Embryonic facial prominence (tissue), 1 donor: ENCODE data around the gene HMCN1.

Experiments used
- DNase-seq: peaks from one replicate; pipeline ENCODE4 v3.0.0-alpha.2; 2016; ENCODE audit errors: extremely low spot score

Gene HMCN1

DNA sequence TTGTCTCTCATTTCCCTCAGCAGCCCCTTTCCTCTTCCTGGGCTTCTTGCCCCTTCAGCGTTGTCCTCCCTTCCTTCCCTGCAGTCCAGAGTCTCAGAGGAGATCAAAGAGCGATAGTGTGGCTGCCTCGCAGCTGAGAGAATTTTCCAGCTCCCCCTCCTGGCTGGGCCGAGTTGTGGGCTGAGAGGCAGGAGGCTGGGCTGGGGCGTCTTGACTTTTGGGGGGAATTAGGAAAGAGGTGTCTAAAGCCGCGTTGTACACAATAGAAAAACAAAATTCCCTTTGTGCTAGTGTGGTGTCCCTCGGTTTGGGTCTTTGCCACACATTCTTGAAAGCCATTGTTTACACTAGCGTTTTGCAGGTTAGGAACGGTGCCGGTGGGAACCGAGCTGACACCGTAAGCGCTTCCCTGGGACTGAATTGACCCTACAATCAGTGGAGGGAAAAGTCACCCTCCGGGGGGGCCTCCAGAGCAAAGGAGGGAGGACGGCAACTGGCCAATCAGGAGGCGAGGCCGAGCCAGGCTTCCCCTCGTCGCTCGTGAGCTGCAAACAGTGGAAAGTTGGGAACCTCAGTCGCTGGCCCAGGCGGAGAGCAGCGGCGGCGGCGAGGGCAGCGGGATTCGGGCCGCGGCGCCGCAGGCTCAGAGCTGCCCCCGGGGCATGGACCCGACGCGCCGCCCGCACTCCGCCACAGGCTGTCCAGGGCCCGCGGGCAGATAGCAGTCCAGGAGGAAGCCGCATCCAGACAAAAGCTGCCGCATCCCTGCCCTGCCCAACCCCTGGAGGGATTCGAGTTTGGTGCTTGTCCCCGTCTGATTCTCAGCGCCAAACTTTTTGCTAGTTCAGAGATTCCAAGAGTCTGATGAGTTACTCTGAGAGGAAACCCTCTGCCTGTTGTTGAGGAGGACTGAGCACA is at the start of gene HMCN1:
HMCN1 (plus strand) TSS at position 574 of the 918 bp plus-strand sequence. CDS start 389 bp downstream, outside the sequence.
- peak; percentile 40 for DNase-seq

DNA sequence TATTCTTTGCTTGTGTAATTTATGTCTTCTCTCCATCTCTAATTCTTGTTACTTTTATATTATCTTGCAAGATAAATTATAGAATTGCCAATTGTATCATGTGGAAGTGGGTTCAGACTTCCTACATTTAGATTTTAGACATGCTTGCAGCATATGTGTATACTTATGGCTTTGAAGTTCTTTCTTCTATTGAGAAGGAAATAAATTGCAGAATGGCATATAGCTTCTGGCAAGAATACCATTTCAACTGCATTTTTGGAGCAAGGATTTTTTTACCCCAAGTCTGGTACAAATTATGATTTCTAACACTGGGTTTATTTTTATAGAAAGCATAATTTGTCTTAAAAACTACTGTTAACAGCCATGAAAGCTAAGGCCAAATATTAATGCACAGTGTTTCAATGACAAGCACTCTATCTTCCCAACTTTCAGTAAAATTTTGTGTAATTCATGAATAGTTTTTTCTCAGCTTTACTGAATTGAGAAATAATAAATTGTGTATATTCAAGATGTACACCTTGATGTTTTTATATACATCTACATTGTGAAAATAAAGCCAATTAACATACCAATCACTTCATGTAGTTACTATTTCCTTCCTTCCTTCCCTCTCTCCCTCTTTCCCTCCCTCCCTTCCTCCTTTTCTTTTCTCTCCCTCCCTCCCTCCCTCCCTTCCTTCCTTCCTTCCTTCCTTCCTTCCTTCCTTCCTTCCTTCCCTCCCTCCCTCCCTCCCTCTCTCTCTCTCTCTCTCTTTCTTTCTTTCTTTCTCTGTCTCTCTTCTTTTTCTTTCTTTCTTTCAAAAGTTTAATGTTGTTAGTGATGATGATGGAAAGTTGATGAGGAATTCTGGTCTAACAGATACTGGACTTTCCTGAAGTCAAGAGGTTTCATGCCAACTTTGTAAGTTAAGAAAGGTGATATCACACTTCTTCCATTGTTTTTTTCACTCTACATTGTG is 47.1 kb upstream of the HMCN1 start:
- DNase-seq, result no peak

DNA sequence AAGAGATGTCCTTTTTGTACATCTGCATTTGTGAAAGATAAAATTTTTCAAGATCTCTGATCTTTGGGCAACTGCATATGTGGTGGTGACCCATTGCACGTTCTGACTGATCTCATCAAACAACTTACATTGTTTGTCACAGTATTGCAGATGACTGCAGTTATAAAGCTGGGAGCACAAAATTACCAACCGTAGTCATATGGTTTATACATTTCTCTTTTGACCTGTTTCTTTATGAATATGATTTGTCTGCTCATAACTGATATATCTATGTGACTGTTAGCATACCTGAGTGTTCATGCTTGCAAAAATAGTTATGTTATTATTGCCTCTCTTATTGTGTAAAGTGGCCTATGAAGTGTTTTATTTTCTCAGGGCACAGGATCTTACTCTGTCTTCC is 43.7 kb upstream of the HMCN1 start:
- no peak for DNase-seq

DNA sequence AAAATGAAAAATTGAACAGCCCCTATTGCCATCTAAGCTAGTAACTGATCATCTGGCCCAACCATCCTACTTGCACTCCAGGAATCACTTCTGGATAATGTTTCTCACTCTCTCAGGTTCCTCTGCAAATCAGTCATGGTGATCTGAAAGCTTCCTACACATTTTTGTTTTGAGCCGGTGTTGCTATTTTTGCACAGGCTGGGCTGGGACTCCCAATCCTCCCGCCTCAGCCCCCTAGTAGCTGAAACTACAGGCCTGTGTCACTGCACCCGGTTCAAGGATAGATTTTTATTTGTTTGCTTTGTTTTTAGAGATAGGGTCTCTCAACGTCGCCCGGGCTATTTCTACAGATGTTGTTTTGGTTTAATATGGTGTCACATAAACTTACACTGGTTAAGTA is 40.5 kb upstream of the HMCN1 start:
- DNase-seq, result no peak

DNA sequence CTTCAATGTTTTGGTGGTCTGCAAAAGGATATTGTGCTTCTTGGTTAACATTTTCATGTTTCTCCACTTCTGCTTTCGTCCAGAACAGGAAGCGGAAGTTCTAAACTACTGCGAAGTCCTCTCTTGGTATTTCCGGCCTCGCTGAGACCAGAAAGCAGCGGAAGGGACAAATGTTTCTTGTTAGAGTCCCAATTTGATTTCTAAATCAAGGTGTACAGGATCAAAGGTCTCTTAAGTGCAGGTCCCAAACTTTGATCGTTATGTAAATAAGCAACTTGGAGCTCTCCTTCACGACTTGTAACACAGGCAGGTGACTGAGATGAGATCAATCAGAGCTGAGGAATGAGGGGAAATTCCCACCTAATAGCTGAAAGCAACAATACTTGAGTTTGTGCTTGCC is 40.1 kb upstream of the HMCN1 start:
- no peak for DNase-seq

DNA sequence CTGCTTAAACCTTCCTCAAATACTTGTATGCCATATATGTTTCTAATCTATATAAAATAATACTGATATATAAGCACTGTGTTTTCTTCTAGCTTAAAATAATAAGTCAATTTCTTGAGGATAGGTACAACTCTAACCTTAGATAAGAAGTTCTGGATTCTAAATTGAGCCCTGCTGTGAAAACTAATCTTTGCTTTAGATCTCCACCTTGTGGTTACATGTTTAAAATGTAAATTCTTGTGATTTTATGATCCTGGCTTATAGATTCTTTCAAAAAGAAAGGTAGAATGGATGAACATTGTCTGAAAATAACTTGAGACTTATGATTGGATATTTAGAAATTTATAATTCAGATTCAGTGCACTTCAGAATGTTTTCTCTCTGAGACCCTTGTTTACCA is 38.9 kb upstream of the HMCN1 start:
- DNase-seq, result no peak

DNA sequence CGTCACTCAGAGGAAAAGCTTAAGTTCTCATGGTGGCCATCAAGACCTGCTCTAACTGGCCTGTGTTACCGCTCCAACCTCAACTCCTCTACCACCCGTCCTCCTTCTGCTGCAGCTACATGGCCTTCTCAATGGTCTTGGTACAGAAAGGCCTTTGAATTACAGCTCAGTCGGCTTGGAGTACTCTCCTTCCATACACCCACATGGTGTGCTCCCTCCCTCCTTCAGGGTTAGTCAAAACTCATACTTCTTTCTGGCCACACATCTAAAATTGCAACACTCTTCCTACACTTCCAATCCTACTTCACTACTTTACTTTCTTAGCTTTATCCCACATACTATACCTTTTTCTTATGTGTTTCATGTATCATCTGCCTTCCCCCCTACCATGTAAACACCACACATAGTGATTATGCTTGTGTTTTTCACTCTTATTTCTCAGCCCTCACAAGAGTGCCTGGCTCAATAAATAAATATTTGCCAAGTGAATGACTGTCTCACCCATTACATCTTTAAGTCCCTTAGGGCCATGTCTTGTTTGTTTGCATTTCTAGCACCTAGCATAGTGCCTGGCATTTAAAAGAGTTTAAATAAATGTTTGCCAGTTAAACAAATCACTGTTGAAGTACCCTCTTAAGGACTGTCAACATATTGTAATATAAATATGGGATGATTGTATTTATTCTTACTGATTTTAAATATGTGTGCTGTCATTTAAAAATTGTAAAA is 37.6 kb upstream of the HMCN1 start:
- DNase-seq, result no peak

DNA sequence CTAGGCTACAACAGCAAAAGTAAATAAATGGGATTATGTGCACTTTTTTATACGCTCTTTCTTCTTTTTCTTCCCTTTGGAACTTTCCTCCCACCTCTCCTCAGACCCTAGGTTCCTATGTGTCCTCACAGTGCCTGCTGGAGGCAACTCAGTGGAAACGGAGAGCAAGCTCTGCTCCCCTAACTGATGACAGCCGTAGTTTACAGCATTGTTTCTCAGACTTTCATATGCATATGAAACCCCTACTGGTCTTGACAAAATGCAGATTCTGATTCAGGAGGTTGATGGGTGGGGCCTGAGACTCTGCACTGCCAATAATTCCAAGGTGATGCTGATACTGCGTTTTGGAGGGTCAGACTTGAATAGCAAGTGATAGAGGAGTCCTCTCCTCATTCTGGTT is 34.3 kb upstream of the HMCN1 start:
- DNase-seq, result no peak

DNA sequence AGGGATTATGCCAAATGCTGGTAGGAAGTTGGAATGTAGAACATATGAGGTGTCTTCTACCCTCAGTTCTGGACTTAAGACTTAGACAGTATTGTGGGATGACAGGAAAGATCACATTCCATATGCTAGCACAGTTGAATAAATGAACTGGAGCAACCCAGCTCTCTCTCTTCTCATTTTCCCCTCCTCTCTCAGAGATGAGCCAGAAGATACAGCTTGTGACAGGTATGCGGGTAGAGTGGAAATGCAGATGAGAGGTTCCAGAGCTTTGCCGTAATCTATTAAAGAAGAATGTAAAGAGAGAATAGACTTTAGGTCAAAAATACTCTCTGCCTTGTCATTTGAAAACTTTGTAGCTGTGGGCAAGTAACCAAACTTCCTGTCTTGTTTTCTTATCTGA is 32.5 kb upstream of the HMCN1 start:
- no peak for DNase-seq

DNA sequence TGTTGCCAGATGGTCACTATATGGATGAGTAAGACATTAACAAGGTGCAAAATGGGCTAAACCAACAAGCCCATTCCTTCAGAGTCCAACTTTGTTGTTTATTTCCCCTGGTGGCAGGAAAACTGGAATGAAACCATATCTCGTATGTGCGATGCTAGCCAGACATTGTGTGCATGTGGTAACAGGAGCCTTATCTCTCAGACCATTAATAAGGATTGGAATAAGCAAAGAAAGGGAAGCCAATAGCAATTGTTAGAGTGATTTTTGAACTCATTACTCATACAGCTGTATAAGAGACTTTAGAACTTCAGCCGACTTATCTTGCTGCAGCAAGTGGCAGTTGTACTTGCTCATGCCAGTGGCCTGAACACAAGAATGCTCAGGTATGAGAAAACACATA is 30.0 kb upstream of the HMCN1 start:
- no peak for DNase-seq

DNA sequence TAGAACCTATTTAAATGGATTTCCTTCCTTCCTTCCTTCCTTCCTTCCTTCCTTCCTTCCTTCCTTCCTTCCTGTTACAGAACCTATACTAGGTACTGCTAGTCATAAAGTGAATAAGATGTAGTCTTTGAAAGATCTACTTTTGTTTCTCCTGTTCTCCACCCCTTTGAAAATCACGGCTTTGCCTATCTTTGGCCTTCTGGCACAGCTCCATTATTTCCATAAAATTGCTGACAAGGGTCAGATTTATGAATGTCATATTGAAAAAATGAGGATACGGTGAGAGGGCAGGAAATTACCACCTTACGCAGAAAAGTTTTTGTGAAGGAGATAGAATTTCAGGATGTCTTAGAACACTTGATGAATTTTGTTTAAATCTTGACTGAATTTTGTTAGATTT is 18.1 kb upstream of the HMCN1 start:
- no peak for DNase-seq

DNA sequence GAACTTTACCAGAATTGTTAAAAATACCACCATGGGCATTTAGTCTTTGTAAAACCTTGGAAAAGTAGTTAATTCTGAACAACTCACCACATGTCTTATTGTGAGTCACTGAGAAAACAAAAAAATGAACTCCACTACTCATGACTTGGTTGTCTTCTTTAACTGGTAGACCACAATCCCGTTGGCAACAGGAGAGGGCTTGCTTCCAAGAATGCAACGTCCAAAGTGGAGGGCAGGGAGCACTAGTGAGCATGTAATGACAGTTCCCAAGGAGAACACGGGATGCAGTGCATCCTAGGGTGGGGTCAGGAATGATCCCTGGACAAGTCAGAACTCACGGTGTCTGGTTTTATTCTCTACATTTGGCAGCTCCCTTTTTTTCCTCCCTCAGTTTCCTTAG is 15.2 kb upstream of the HMCN1 start:
- no peak for DNase-seq

DNA sequence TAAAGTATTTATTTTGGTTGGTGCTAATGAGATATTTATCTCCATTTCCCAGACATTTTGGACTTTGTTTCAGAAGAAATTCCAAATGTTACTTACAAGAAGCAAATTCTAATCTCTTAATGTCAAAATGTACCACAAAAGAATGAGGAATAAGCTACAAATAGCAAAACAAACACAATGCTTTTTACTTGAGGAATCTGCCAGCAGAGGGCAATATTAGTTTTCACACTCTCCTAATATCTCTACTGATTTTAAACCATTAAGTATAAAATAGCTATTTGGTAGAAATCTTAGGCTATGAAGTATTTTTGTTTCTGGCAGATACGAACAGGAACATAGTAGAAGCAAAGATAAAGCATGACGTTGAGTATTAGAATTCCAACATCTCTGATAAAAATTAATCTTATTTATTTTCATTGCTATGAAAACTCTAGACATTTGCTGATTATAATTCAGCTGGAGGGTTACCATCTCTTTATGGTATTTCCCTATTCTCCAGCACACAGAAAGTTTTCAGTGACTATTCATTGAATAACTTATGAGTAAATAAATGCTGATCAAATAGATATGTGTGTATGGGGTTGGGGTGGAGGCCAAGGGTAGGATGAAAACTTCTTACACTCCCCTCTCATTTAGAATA is 13.4 kb upstream of the HMCN1 start:
- no peak for DNase-seq

DNA sequence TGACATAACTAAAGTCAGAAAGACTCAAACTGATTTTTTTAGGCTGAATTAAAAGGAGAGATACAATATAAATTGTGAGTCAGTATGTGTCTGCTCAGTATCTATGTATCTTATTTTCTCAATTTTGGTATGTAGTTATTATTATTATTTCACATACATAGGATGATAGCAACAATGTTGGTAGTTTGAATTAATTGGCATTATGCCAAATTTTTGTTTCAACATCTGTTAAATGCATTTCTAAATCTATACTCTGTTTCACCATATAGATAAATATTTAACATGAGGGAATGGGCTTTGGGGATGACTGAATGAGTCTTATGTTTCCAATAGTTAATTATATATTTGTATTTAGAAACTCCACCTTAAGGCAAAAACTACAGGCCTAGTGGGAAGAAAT is 12.6 kb upstream of the HMCN1 start:
- no peak for DNase-seq

DNA sequence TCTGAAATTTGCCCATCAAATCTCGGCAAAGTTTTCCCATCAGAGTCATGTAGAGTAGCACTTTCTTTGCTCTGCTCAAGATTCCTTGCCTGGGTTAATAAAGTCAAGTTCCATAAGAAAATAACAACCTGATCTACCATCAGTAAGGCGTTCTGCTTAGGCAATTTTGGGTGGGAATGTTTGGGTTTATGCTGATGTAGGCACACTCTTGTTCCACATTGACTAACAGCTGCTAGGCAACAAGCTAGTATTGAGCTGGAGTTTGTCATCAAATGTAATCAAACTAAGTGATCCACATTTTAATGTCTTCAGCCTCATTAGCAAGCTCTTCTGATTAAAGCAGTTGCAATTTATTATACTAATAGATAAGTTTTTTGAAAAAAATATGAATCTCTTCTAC is 12.1 kb upstream of the HMCN1 start:
- no peak for DNase-seq

DNA sequence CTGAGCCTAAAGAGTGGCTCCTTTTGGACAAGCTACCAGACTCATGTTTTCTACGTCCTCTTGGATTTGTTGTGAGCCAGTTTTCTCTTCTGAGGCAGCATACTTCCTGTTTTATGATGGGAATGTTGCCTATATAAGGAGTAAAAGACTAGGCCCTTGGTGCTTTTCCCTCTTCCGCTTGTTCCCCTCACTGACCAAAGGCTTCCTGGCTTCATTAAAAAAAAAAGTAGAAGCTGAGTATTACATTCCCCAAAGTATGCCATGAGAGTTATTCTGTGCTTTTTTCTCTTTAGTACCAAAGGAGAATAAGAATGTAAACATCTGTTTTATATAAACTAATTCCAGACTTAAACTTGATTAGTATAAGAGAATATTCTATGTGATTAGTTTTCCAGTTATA is 6.5 kb upstream of the HMCN1 start:
- no peak for DNase-seq

DNA sequence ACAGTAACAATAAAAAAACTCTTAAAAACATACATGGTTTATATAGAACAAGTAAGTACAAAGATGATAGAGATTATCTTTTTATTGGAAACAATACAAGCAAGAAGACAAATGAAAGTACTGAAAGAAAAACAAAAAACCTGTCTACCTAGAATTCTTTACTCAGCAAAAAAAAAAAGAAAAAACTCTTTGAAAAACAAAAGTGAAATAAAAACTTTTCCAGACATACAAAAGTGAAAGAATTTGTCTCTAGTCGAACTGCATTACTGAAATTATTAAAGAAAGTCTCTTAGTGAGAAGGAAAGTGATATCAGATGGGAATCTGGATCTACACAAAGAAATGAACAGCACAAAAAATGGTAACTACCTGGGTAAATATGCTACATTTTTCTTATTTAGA is 2.7 kb upstream of the HMCN1 start:
- DNase-seq, result no peak

DNA sequence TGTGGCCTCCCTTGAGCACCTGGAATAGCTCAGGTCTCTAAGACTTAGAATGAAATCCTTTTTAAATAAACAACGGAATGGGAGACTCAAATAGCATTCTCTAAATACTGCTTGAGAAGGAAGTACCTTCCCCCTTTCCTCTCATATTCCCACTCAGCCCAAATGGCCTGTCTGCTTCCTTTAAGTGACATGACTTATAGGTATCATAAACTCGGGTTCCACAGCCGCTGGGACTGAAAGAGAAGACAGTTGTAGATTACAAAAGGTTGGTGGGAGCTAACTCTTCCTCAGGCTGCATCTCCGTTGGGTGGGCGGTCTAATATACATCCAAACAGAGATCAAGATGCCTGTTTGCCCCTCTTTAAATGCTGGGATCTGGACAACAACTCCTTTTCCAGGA is 1.2 kb upstream of the HMCN1 start:
- no peak for DNase-seq

DNA sequence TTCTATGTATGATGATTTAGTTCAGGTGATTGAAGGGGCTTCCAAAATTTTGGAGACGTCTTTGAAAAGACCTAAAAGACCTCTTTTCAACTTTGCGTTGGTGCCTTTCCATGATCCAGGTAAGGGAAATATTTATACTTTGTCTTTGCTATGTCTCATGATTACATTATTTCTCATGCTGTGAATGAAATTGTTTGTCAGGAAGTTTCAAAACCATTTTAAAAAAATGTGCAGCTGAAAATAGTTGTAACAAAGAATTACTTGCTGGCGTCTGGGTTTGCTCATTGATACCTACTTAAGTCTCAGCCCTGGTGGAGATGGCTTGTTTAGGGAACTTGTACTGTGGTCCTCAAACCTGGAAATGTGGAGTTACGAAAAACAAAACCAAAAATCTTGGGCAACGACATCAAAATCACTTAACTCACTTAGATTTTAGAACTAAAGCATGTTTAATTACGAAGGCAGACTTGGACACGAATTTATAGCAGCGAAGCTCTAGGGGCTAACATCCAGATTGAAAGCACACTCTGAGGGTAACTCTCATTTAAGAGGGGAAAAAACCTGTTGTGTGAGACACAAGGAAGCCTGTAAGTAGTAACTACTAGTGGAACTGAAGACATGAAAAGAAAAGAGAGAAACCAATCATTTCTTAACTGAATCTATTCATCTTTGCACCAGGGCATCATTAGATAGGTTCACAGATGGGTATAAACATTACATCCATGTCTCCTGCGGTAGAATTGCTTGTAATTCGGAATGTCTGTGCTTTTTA is 924 bp downstream of the HMCN1 start:
- DNase-seq, result peak; percentile 16

DNA sequence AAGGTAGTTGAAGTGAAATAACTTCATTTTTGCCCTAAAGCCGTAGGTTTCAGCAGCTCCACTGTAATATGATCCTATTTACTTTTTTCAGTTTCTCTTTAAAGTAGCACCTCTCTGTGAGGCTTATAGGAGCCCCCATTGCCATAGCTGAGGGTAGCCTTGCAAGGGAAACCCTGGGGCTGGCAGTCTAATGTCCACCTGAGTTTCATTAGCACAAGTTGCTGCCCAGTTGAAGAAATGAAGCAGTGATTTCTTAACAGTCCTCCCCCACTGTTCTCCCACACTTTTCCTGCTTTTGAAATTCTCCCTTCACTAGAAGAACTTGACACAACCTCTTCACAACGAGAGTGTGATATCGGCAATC is 1.5 kb downstream of the HMCN1 start:
- DNase-seq, result no peak

DNA sequence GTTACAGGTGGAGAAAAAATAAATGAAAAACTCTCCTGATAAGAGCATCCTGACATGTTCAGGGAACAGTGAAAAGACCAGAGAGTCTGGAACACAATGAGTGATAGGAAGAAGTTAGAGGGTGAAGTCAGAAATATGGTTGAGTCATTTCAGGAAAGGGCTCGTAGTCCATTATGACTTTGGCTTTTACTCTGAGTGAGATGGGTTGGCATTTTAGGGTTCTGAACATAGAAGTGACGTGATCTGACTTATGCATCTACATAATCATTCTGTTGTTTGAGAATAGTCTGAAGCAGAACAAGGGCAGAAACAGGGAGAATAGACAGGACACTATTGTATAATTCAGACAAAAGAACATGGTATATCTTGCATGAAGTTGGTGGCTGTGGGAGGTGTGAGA is 5.8 kb downstream of the HMCN1 start:
- no peak for DNase-seq
